Urinary bladder (tissue), 4 donors: Measurements from ENCODE around the gene FUCA2. TPM values are rescaled to one million over a fixed set of nuclear protein-coding genes. Genes with fewer than 3 reads are reported as not detected.

ENCODE experiments used
- DNase-seq: peaks from one replicate; pipeline ENCODE4 v3.0.0-alpha.2; 2015; ENCODE audit errors: extremely low spot score
- H3K27ac ChIP-seq: one replicate; pipeline ENCODE4 v1.5.1; 2013; ENCODE audit warnings: low read depth, mild to moderate bottlenecking, moderate library complexity
- H3K36me3 ChIP-seq: one replicate; pipeline ENCODE4 v1.6.1; 2013; ENCODE audit warnings: mild to moderate bottlenecking, moderate library complexity; ENCODE audit not compliant: insufficient read depth
- H3K4me1 ChIP-seq: one replicate; pipeline ENCODE4 v1.6.1; 2013; ENCODE audit warnings: mild to moderate bottlenecking, moderate library complexity; ENCODE audit not compliant: insufficient read depth
- H3K4me3 ChIP-seq: one replicate; pipeline ENCODE4 v1.5.1; 2013; ENCODE audit warnings: low read depth, low read length
- WGBS: extraction: QIAGEN DNeasy Blood & Tissue Kit; methylation state at CpG from one replicate; pipeline ENCODE4 v1.1.7; 2013; 5-methylcytosine and 5-hydroxymethylcytosine counted together
- polyA plus RNA-seq: library from polyadenylated mRNA; stranded (reverse); fragments of 200-250 nt; gene quantifications from one replicate; pipeline ENCODE4 v1.2.3, GENCODE V29; 2013
- total RNA-seq: library from RNA; depleted of rRNA; stranded (reverse); fragments of >200 nt; gene quantifications from one replicate; pipeline ENCODE4 v1.2.3, GENCODE V29; 2014
- donor health status: healthy with polysubstance abuse.
- donor health status: healthy.

FUCA2 gene, protein sequence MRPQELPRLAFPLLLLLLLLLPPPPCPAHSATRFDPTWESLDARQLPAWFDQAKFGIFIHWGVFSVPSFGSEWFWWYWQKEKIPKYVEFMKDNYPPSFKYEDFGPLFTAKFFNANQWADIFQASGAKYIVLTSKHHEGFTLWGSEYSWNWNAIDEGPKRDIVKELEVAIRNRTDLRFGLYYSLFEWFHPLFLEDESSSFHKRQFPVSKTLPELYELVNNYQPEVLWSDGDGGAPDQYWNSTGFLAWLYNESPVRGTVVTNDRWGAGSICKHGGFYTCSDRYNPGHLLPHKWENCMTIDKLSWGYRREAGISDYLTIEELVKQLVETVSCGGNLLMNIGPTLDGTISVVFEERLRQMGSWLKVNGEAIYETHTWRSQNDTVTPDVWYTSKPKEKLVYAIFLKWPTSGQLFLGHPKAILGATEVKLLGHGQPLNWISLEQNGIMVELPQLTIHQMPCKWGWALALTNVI
- 37.0 TPM for total RNA-seq
- polyA plus RNA-seq, result 46.3 TPM

DNA sequence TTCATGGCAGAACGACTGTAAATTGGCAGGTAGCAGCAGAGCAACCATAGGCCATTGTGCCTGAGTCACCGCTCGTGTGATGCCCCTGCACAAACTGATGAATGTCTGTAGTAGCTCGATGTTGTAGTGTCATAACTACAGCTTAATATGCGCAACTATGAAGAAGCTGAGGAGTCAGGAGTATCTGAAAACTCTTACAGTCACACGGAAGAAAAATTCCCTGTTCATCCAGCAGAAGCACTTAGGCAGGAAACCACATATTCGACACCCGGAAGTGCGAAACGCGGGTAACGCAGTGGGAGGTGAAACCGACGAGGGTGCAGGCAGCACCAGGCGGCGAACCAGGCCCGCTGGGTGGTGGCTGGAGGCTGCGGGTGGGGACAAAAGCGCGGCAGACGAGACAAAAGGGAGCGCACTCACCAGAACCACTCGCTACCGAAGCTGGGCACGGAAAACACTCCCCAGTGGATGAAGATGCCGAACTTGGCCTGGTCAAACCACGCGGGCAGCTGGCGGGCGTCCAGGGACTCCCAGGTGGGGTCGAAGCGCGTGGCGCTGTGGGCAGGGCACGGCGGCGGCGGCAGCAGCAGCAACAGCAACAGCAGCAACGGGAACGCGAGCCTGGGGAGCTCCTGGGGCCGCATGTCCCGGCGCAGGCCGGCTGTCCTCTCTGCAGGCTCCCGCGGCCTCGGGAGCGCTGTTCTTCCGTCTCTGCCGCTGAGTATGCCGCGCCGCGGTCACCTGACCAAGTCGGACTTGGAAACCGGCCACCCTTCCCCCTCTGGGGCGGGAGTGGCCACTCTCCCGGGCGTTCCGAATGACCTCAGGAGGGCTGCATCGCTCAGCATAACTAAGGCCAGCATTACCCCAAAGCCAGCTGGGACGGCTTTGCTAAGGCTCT is at the start of gene FUCA2:
TSS of gene FUCA2 (minus strand) at position 730 of the 901 bp plus-strand sequence. CDS start at position 644, 86 bp downstream.
- Histone ChIP-seq H3K4me1 (no peaks in the 10 kb centered on the region), H3K4me3 (peak within 1 kb of the TSS; percentile 57), H3K27ac (peak within 1 kb of the TSS; percentile 75), H3K36me3 (no peaks in the 10 kb centered on the region)
- WGBS, result 3% methylated on average over 63 of the region's 63 CpGs
- peak; percentile 53 for DNase-seq

DNA sequence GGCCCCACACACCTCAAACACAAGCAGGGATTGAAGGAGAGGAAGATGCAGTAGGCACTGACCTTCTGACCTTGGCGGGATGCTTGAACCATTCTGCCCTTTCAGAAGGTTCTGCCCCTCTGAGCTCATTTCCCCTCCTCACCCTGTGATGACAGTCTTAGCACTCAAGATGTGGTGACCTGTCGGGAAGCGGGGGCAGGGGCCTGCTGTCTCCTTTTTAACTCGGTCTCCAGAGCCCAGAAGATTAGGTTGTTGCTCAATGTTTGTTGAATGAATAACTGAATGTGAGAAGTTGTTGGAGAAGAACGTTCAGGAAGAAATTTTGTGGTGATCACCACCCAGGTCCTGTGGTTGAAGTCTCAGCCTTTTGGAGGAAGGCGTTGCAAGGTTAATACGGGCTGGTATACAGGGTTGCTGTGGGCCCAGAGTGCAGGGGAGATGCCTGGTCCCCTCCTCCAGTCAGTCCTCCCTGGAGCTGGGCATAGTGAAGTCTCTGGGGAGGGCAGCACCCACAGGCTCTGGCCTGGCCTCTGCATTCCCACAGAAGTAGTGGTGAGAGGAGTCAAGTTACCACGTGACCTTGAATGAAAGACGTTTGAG is 49.7 kb upstream of the FUCA2 start:
- no peaks in the 10 kb centered on the region for H3K4me1 ChIP-seq
- DNase-seq, result no peak
- 89% methylated on average over 9 of the region's 9 CpGs for WGBS
- H3K27ac ChIP-seq, result no peak overlapping the region
- no peaks in the 10 kb centered on the region for H3K36me3 ChIP-seq
- no peak overlapping the region for H3K4me3 ChIP-seq

DNA sequence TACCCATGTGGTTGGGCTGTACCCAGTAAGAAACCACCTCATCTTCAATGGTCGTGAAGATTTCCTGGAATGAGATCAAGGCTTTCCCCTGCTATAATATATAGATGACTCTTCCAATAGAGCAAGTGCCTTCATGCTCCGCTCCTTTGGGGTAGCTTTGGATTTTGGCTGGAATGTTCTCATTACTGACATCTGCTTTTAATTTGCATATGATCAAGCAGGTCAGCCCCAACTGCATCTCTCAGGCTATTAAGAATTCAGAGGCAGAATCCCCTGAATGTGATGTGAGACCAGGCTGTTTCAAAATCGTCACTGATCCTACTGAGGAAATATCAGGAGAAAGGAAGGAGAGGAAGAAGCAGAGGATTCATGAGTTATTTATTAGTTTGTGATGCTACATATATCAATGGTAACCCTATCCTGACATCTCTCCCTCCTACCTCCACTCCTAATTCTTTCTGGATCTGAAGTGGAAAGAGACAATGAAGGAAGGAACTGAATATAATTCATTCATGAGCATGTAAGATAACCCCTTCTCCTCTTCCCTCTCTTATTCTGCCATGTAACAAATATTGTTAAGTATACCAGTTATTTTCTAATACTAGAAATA is 47.6 kb upstream of the FUCA2 start:
- no peak for DNase-seq
- H3K27ac ChIP-seq, result no peak overlapping the region
- H3K4me1 ChIP-seq, result peaks cover 2% of the 10 kb centered on the region
- WGBS, result 74% methylated on average over 3 of the region's 3 CpGs
- no peaks in the 10 kb centered on the region for H3K36me3 ChIP-seq
- H3K4me3 ChIP-seq, result no peak overlapping the region

DNA sequence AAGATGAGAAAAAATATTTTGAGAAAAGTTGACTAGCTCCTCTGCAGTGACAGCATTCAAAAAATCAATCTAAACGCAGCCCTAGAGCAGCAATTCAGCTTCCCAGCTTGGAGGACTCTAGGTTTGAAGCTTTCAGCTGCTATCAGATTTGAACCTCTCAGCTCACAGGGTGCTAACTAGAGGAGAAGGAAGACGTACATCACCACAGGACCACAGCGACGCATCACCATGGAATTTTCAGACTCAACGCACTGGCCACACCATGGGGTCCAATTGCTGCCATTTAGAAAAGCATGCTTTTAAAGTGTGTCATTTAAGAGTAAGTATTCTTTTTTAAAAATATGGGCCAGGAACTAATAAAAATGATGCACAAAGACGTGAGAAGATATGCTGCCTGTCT is 45.0 kb upstream of the FUCA2 start:
- no peak overlapping the region for H3K4me3 ChIP-seq
- H3K4me1 ChIP-seq, result peaks cover 2% of the 10 kb centered on the region
- no peaks in the 10 kb centered on the region for H3K36me3 ChIP-seq
- H3K27ac ChIP-seq, result no peak overlapping the region
- no peak for DNase-seq
- 93% methylated on average over 6 of the region's 6 CpGs for WGBS

DNA sequence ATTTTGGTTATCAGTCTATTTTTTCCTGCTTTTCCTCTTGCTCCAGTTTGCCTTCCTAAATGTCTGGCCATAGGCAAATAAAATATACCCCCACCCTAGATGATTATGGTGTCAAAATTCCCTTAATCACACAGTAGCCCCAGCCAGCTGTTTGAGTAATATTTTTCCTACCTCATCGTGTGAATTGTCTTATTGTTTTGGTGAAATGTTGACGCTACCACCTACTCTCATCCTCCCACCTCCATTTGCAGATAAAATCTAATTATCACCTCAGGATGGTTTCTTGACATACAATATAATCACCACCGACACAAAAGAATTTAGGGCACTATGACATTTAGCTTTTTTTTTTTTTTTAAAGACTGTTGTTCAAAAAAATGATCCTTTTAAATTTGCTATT is 44.1 kb upstream of the FUCA2 start:
- peaks cover 2% of the 10 kb centered on the region for H3K4me1 ChIP-seq
- DNase-seq, result no peak
- H3K4me3 ChIP-seq, result no peak overlapping the region
- WGBS, result 74% methylated on average over 3 of the region's 3 CpGs
- H3K27ac ChIP-seq, result no peak overlapping the region
- no peaks in the 10 kb centered on the region for H3K36me3 ChIP-seq

DNA sequence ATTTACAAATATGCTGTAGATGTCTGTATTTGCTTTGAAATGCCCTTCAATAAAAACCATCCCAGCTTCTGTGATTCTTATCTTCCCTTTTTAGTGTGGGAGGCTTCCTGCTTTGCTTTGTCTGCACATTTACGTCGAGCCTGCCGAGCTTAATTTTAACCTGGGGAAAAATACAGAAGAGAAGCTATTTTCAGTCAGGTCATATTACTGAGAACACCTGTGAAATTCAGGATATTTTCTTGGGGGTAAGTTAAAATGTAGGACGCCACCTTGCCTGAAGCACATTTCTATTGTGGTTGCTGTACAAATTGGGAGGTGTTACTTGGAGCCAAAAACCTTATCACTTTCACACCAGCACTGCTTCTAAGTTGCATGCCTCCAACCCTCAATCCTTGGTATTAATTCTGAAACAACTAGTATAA is 43.6 kb upstream of the FUCA2 start:
- DNase-seq, result no peak
- WGBS, result 52% methylated on average over 4 of the region's 4 CpGs
- H3K27ac ChIP-seq, result no peak overlapping the region
- H3K4me3 ChIP-seq, result no peak overlapping the region
- H3K4me1 ChIP-seq, result peaks cover 2% of the 10 kb centered on the region
- no peaks in the 10 kb centered on the region for H3K36me3 ChIP-seq

DNA sequence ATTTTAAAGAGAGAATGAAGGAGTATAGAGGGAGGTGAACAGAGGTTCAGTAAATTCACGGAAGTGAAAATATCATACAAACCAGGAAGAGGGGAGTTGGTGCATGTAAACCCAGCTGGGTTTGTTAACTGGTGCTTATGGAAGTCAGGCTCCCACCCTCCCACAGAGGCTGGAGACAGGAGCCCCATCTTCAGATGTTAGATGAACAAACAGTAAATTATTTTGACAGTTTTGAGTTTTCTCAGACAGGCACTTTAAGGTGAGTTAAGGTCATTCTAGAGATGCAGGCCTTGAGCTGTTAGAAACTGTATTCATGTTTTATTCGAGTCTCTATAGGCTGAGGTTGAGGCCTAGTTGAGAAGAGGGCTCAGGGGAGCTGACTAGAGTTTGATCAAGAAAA is 41.8 kb upstream of the FUCA2 start:
- no peak for DNase-seq
- peaks cover 2% of the 10 kb centered on the region for H3K4me1 ChIP-seq
- H3K27ac ChIP-seq, result no peak overlapping the region
- H3K36me3 ChIP-seq, result no peaks in the 10 kb centered on the region
- H3K4me3 ChIP-seq, result no peak overlapping the region
- WGBS, result 90% methylated on average over 2 of the region's 2 CpGs

DNA sequence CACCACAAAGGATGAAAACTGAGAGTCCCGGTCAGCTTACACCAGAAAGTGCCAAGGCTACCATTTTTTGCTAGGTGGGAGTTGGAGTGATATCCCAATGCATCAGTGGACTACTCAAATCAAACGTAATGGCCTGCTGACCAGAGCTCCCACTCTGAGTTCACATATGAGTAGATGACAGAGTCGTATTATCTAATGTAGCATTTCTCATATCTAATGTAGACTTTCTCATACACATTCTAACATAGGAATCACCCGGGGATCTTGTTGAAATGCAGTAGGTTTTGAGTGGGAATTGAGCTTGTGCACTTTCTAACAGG is 38.4 kb upstream of the FUCA2 start:
- DNase-seq, result no peak
- H3K4me1 ChIP-seq, result peaks cover 2% of the 10 kb centered on the region
- no peak overlapping the region for H3K27ac ChIP-seq
- H3K4me3 ChIP-seq, result no peak overlapping the region
- H3K36me3 ChIP-seq, result no peaks in the 10 kb centered on the region
- WGBS, result 93% methylated on average over 4 of the region's 4 CpGs

DNA sequence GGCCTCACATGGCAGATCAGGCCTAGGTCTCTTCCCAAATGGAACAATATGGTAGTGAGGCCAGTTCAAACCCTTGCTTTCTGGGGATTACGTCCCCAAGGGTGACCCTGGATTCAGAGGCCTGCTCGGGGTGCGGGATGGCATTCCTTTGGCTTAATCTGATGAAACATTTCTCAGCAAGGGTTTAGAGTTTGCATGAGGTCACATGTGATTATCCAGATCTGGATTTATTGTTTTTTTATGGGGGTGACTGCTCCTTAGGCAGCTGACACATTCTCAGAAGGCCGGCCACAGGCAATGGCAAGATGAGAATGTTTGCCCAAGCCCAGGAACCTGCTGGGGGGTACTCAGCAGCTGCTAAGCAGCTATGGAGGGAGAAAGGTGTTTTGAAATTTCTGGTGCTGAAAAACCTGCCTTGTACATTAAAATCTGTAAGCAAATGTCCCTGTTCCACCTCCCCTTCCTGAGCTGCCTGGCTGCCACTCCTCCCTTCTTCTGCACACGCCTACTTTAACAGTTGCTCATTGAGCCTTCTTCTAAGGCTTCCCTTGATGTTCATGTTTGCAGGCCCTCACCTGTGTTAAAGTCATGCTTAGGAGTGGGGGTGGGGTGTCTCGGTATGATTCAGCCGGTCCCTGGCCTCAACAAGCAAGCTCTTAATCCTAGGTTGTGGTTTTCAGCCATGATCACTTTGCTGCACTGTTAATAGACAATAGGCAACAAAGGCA is 37.9 kb upstream of the FUCA2 start:
- DNase-seq, result no peak
- WGBS, result 87% methylated on average over 7 of the region's 7 CpGs
- Histone ChIP-seq H3K27ac (no peak overlapping the region), H3K4me3 (no peak overlapping the region), H3K36me3 (no peaks in the 10 kb centered on the region), H3K4me1 (peaks cover 2% of the 10 kb centered on the region)

DNA sequence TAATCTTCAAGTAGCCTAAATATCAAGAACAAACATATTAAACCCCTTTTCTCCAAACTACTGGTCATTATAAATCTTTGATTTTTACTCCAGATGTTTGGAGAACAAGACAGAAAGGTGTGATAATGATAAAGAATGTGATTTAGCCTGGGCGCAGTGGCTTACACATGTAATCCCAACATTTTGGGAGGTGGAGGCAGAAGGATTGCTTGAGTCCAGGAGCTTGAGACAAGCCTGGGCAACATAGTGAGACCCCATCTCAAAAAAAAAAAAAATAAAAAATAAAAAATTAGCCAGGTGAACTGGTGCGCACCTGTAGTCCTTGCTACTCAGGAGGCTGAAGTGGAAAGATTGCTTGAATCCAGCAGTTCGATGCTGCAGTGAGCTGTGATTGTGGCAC is 35.1 kb upstream of the FUCA2 start:
- Histone ChIP-seq H3K4me3 (no peak overlapping the region), H3K27ac (no peak overlapping the region), H3K36me3 (no peaks in the 10 kb centered on the region), H3K4me1 (no peaks in the 10 kb centered on the region)
- WGBS, result 97% methylated on average over 3 of the region's 3 CpGs
- DNase-seq, result no peak

DNA sequence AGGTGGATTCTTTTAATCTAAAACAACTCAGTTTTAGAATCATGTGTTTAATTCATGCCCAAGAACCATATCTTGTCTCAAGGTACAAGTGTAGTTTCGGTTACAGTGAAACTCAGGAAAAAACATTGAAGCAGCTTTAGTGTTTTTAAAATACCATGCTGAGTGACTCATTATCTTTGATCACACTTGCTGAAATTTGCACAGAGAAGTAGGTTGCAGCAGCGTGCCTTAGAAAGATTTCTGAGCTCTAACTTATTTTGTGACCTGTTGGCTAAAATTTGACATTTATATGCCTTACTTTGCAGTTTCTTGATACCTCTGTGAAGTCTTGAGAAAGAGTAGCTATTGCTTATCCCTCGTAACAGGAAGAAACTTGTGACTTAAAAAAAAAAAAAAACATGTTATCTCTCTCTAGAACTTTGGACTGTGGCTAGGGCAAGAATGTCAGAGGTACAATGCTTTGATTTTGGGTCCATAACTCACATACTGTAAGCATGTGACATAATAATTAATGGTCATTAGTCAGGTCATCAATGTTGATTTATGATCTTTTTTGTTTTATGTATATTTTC is 34.5 kb upstream of the FUCA2 start:
- no peak for DNase-seq
- Histone ChIP-seq H3K4me3 (no peak overlapping the region), H3K36me3 (no peaks in the 10 kb centered on the region), H3K27ac (no peak overlapping the region), H3K4me1 (no peaks in the 10 kb centered on the region)
- 56% methylated on average over 3 of the region's 3 CpGs for WGBS

DNA sequence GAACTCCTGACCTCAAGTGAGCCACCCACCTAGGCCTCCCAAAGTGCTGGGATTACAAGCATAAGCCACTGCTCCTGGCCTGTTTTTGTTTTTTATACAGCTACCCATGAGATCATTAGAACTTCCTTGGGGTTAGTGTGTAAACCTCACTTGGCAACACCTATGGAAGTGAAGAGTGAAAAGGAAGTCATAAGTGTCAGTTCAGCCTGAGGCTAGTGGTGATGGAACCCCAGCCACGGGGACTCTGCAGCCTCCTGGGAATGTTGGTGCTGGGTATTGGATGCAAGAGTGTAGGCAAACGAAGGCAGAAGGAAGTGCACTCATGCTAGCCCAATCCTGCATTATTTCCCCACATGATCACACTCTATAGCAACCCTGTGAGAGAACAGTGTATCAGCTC is 33.6 kb upstream of the FUCA2 start:
- H3K27ac ChIP-seq, result no peak overlapping the region
- H3K4me3 ChIP-seq, result no peak overlapping the region
- 53% methylated on average over 2 of the region's 2 CpGs for WGBS

More for the DNA sequence above, 33.6 kb upstream of the FUCA2 start:
- DNase-seq, result no peak
- Histone ChIP-seq H3K36me3 (no peaks in the 10 kb centered on the region), H3K4me1 (no peaks in the 10 kb centered on the region)
